GM12891 (cell line): ENCODE data around the gene PAIP1.

Experiments used
- POLR2A ChIP-seq: IDR thresholded peaks from 2 replicates; pipeline ENCODE4 v1.6.1; 2011; ENCODE audit warnings: low read depth, low read length, control low read depth
- POLR2AphosphoS5 ChIP-seq: IDR thresholded peaks from 2 replicates; pipeline ENCODE4 v1.6.1; 2011; ENCODE audit warnings: low read depth, low read length, control low read depth
- TAF1 ChIP-seq: IDR thresholded peaks from 2 replicates; pipeline ENCODE4 v1.6.1; 2011; ENCODE audit warnings: low read depth, low read length, control low read depth

GRCh38 chr5:43484106-43484849 lies 72.6 kb downstream of the PAIP1 start:
- no peak for TF ChIP-seq POLR2A
- TF ChIP-seq POLR2AphosphoS5 = no peak
- no peak for TF ChIP-seq TAF1
